ENCODE data around the gene TBC1D5. TPM values are rescaled to one million over a fixed set of nuclear protein-coding genes. Genes with fewer than 3 reads are reported as not detected.
"Not testable (repeated sequence)": the region's sequence is repeated elsewhere in the genome, so short reads cannot be mapped to it uniquely, and the experiment has no call there.

TBC1D5 gene
- 102 and 106 TPM in 2 replicates for total RNA-seq

GRCh38 chr3:17742102-17742879, at the start of gene TBC1D5:
Gene TBC1D5 (minus strand): TSS chr3:17742631. CDS start chr3:17508570, 234,061 bp downstream.
- H3K27ac Mint-ChIP-seq: peak within 1 kb of the TSS; percentile 97
- no peaks in the 10 kb centered on the region for H3K27me3 Mint-ChIP-seq
- H3K4me3 Mint-ChIP-seq: peak within 1 kb of the TSS; percentile 96
- ChIA-PET POLR2A (interaction anchor here (0.5 to 1.7 kb wide), 14 partner anchors 9 to 901 kb away, joined by 3 to 8 read pairs (median 4); no protein-coding TSS in a partner anchor), CTCF (interaction anchor here (1.6 kb wide), 1 partner anchor 99 kb away, joined by 7 read pairs; no protein-coding TSS in a partner anchor)
- intact Hi-C loops (cut with micrococcal nuclease): loop anchor here (1.0 to 10.0 kb wide), 10 partner anchors 9 to 1477 kb away; partner anchors contain the start of genes OXNAD1, PLCL2 and RFTN1
- TF ChIP-seq CTCF (IDR thresholded peaks at IDR 0.05): no peak
- peaks cover 5% of the 10 kb centered on the region for H3K36me3 Mint-ChIP-seq (ENCODE audit: low read depth)
- DNase-seq: peak; percentile 91
- peak; percentile 83 for ATAC-seq (ENCODE audit: low read depth)
- no peaks in the 10 kb centered on the region for H3K9me3 Mint-ChIP-seq
- H3K4me1 Mint-ChIP-seq: peaks cover 57% of the 10 kb centered on the region

GRCh38 chr3:17783426-17783825, 41.0 kb upstream of the TBC1D5 start:
- intact Hi-C loops (cut with micrococcal nuclease): loop anchor here (5.0 kb wide), 1 partner anchor 36 kb away; no protein-coding TSS in a partner anchor
- no peak overlapping the region for H3K27ac Mint-ChIP-seq
- DNase-seq (no peak), ATAC-seq (ENCODE audit: low read depth) (no peak)
- POLR2A ChIA-PET: no interaction called here
- H3K9me3 Mint-ChIP-seq: peaks cover 23% of the 10 kb centered on the region
- H3K27me3 Mint-ChIP-seq: no peaks in the 10 kb centered on the region
- peaks cover 35% of the 10 kb centered on the region for H3K4me1 Mint-ChIP-seq
- TF ChIP-seq CTCF (IDR thresholded peaks at IDR 0.05): no peak
- no peak overlapping the region for H3K4me3 Mint-ChIP-seq
- CTCF ChIA-PET: no interaction called here
- peaks cover 4% of the 10 kb centered on the region for H3K36me3 Mint-ChIP-seq (ENCODE audit: low read depth)

- intact Hi-C loops (cut with micrococcal nuclease): loop anchor here (5.0 kb wide), 1 partner anchor 35 kb away; no protein-coding TSS in a partner anchor
- ChIA-PET CTCF (no interaction called here), POLR2A (interaction anchor here (1.2 kb wide), 1 partner anchor 40 kb away, joined by 7 read pairs; the partner anchor contains the start of gene TBC1D5)
- TF ChIP-seq CTCF (IDR thresholded peaks at IDR 0.05): no peak
- H3K36me3 Mint-ChIP-seq (ENCODE audit: low read depth): peaks cover 4% of the 10 kb centered on the region
- H3K27ac Mint-ChIP-seq: peak overlapping the region; percentile 2
- DNase-seq: no peak
- no peaks in the 10 kb centered on the region for H3K27me3 Mint-ChIP-seq
- H3K4me1 Mint-ChIP-seq: peaks cover 35% of the 10 kb centered on the region
- H3K4me3 Mint-ChIP-seq: no peak overlapping the region
- ATAC-seq (ENCODE audit: low read depth): no peak
- peaks cover 23% of the 10 kb centered on the region for H3K9me3 Mint-ChIP-seq
These were observed 40.3 kb upstream of the TBC1D5 start for GRCh38 chr3:17782751-17783150.

GRCh38 chr3:17780369-17780768, 37.9 kb upstream of the TBC1D5 start:
- H3K36me3 Mint-ChIP-seq (ENCODE audit: low read depth); DNase-seq; H3K27me3 Mint-ChIP-seq; POLR2A ChIA-PET; H3K4me3 Mint-ChIP-seq; ATAC-seq (ENCODE audit: low read depth); CTCF ChIA-PET: not testable (repeated sequence)
- Mint-ChIP-seq H3K27ac (peak overlapping the region; percentile 15), H3K4me1 (peaks cover 35% of the 10 kb centered on the region), H3K9me3 (peaks cover 18% of the 10 kb centered on the region)
- intact Hi-C loops (cut with micrococcal nuclease): loop anchor here (5.0 kb wide), 1 partner anchor 33 kb away; no protein-coding TSS in a partner anchor

GRCh38 chr3:17779304-17780250, 37.1 kb upstream of the TBC1D5 start:
- POLR2A ChIA-PET, DNase-seq: not testable (repeated sequence)

GRCh38 chr3:17777326-17777725, 34.9 kb upstream of the TBC1D5 start:
- H3K36me3 Mint-ChIP-seq (ENCODE audit: low read depth); DNase-seq; H3K27ac Mint-ChIP-seq; H3K4me3 Mint-ChIP-seq; ATAC-seq (ENCODE audit: low read depth); H3K27me3 Mint-ChIP-seq; H3K9me3 Mint-ChIP-seq; CTCF ChIA-PET; POLR2A ChIA-PET; intact Hi-C loops (cut with micrococcal nuclease): not testable (repeated sequence)
- peaks cover 29% of the 10 kb centered on the region for H3K4me1 Mint-ChIP-seq

More at GRCh38 chr3:17779304-17780250, 37.1 kb upstream of the TBC1D5 start:
- intact Hi-C loops (cut with micrococcal nuclease): loop anchor here (5.0 kb wide), 1 partner anchor 32 kb away; no protein-coding TSS in a partner anchor
- H3K4me3 Mint-ChIP-seq: peak overlapping the region; percentile 1
- peaks cover 13% of the 10 kb centered on the region for H3K9me3 Mint-ChIP-seq
- H3K27me3 Mint-ChIP-seq; H3K36me3 Mint-ChIP-seq (ENCODE audit: low read depth); CTCF ChIA-PET: not testable (repeated sequence)
- peak overlapping the region; percentile 18 for H3K27ac Mint-ChIP-seq
- H3K4me1 Mint-ChIP-seq: peaks cover 38% of the 10 kb centered on the region
- ATAC-seq (ENCODE audit: low read depth): peak; percentile 37

Data from activated B cell treated with CpG ODN at 0.5 μM for 24 hours (primary cell).